Stimulated activated naive CD8-positive, alpha-beta T cell treated with anti-CD3 and anti-CD28 coated beads, Interleukin-15, Interleukin-2, amounts not matched to agents 100 ng/mL and 50 ng/mL, for 24 hours (primary cell): ENCODE measurements around the gene TACR1.
"Not testable (repeated sequence)": the region's sequence is repeated elsewhere in the genome, so short reads cannot be mapped to it uniquely, and the experiment has no call there.

Experiments used
- H3K27ac Mint-ChIP-seq: one replicate; pipeline ENCODE4 v1.8.0; 2021; ENCODE audit warnings: mild to moderate bottlenecking, mixed read lengths
- H3K27me3 Mint-ChIP-seq: one replicate; pipeline ENCODE4 v1.8.0; 2021; ENCODE audit warnings: mixed read lengths
- H3K36me3 Mint-ChIP-seq: one replicate; pipeline ENCODE4 v1.8.0; 2021; ENCODE audit warnings: low read depth, mixed read lengths
- H3K4me1 Mint-ChIP-seq: one replicate; pipeline ENCODE4 v1.8.0; 2021; ENCODE audit warnings: low read depth, mixed read lengths
- H3K4me3 Mint-ChIP-seq: one replicate; pipeline ENCODE4 v1.8.0; 2021; ENCODE audit warnings: mild to moderate bottlenecking, mixed read lengths
- H3K9me3 Mint-ChIP-seq: one replicate; pipeline ENCODE4 v1.8.0; 2021; ENCODE audit warnings: mixed read lengths

TACR1 gene

GRCh38 chr2:75199428-75200011, at the start of gene TACR1:
Gene TACR1, minus strand, starts transcription at chr2:75199520. Its CDS starts 586 bp downstream, at chr2:75198934.
- Mint-ChIP-seq H3K27me3 (peaks cover 57% of the 10 kb centered on the region), H3K4me1 (peaks cover 9% of the 10 kb centered on the region), H3K27ac (no peak within 1 kb of the TSS), H3K4me3 (peak within 1 kb of the TSS; percentile 67), H3K9me3 (no peaks in the 10 kb centered on the region), H3K36me3 (no peaks in the 10 kb centered on the region)

GRCh38 chr2:75248581-75248980, 49.3 kb upstream of the TACR1 start:
- not testable (repeated sequence) for H3K27me3 Mint-ChIP-seq, H3K4me1 Mint-ChIP-seq, H3K36me3 Mint-ChIP-seq, H3K27ac Mint-ChIP-seq, H3K4me3 Mint-ChIP-seq
- peaks cover 28% of the 10 kb centered on the region for H3K9me3 Mint-ChIP-seq

- H3K4me1 Mint-ChIP-seq, result no peaks in the 10 kb centered on the region
- no peaks in the 10 kb centered on the region for H3K27me3 Mint-ChIP-seq
- H3K27ac Mint-ChIP-seq, result no peak overlapping the region
- no peak overlapping the region for H3K4me3 Mint-ChIP-seq
- H3K36me3 Mint-ChIP-seq, result peaks cover 7% of the 10 kb centered on the region
- H3K9me3 Mint-ChIP-seq, result peaks cover 30% of the 10 kb centered on the region
Observed at GRCh38 chr2:75246441-75247167, 47.3 kb upstream of the TACR1 start.

GRCh38 chr2:75243219-75243618, 43.9 kb upstream of the TACR1 start:
- H3K27me3 Mint-ChIP-seq, result no peaks in the 10 kb centered on the region
- no peaks in the 10 kb centered on the region for H3K4me1 Mint-ChIP-seq
- H3K4me3 Mint-ChIP-seq, result no peak overlapping the region
- H3K36me3 Mint-ChIP-seq, result peaks cover 7% of the 10 kb centered on the region
- H3K9me3 Mint-ChIP-seq, result peaks cover 23% of the 10 kb centered on the region
- no peak overlapping the region for H3K27ac Mint-ChIP-seq

GRCh38 chr2:75241696-75242095, 42.4 kb upstream of the TACR1 start:
- no peak overlapping the region for H3K4me3 Mint-ChIP-seq
- no peaks in the 10 kb centered on the region for H3K27me3 Mint-ChIP-seq
- H3K36me3 Mint-ChIP-seq, result peaks cover 11% of the 10 kb centered on the region
- H3K9me3 Mint-ChIP-seq, result peaks cover 23% of the 10 kb centered on the region
- no peak overlapping the region for H3K27ac Mint-ChIP-seq
- no peaks in the 10 kb centered on the region for H3K4me1 Mint-ChIP-seq

GRCh38 chr2:75238670-75239330, 39.5 kb upstream of the TACR1 start:
- no peak overlapping the region for H3K4me3 Mint-ChIP-seq
- H3K4me1 Mint-ChIP-seq, result no peaks in the 10 kb centered on the region
- peaks cover 30% of the 10 kb centered on the region for H3K9me3 Mint-ChIP-seq
- H3K36me3 Mint-ChIP-seq, result peaks cover 15% of the 10 kb centered on the region
- no peak overlapping the region for H3K27ac Mint-ChIP-seq
- no peaks in the 10 kb centered on the region for H3K27me3 Mint-ChIP-seq

GRCh38 chr2:75237296-75237695, 38.0 kb upstream of the TACR1 start:
- Mint-ChIP-seq H3K27ac (no peak overlapping the region), H3K27me3 (no peaks in the 10 kb centered on the region), H3K4me3 (no peak overlapping the region), H3K4me1 (no peaks in the 10 kb centered on the region), H3K36me3 (peaks cover 10% of the 10 kb centered on the region), H3K9me3 (peaks cover 35% of the 10 kb centered on the region)

- H3K27ac Mint-ChIP-seq, result no peak overlapping the region
- no peak overlapping the region for H3K4me3 Mint-ChIP-seq
- peaks cover 27% of the 10 kb centered on the region for H3K9me3 Mint-ChIP-seq
- H3K36me3 Mint-ChIP-seq, result peaks cover 8% of the 10 kb centered on the region
- no peaks in the 10 kb centered on the region for H3K27me3 Mint-ChIP-seq
- H3K4me1 Mint-ChIP-seq, result no peaks in the 10 kb centered on the region
Observed at GRCh38 chr2:75233965-75234364, 34.6 kb upstream of the TACR1 start.

GRCh38 chr2:75226617-75227016, 27.3 kb upstream of the TACR1 start:
- Mint-ChIP-seq H3K4me3 (no peak overlapping the region), H3K27ac (no peak overlapping the region), H3K9me3 (no peaks in the 10 kb centered on the region), H3K36me3 (no peaks in the 10 kb centered on the region), H3K4me1 (no peaks in the 10 kb centered on the region), H3K27me3 (no peaks in the 10 kb centered on the region)

GRCh38 chr2:75226099-75226498, 26.8 kb upstream of the TACR1 start:
- Mint-ChIP-seq H3K4me1 (no peaks in the 10 kb centered on the region), H3K27me3 (no peaks in the 10 kb centered on the region), H3K27ac (no peak overlapping the region), H3K4me3 (no peak overlapping the region), H3K36me3 (no peaks in the 10 kb centered on the region), H3K9me3 (no peaks in the 10 kb centered on the region)

GRCh38 chr2:75224636-75225094, 25.3 kb upstream of the TACR1 start:
- no peaks in the 10 kb centered on the region for H3K27me3 Mint-ChIP-seq
- H3K4me3 Mint-ChIP-seq, result no peak overlapping the region
- no peak overlapping the region for H3K27ac Mint-ChIP-seq
- H3K9me3 Mint-ChIP-seq, result no peaks in the 10 kb centered on the region
- H3K36me3 Mint-ChIP-seq, result no peaks in the 10 kb centered on the region
- H3K4me1 Mint-ChIP-seq, result no peaks in the 10 kb centered on the region

- H3K27ac Mint-ChIP-seq, result no peak overlapping the region
Observed at GRCh38 chr2:75222527-75222926, 23.2 kb upstream of the TACR1 start.

GRCh38 chr2:75221862-75222261, 22.5 kb upstream of the TACR1 start:
- H3K27me3 Mint-ChIP-seq, result no peaks in the 10 kb centered on the region
- H3K36me3 Mint-ChIP-seq, result no peaks in the 10 kb centered on the region
- no peaks in the 10 kb centered on the region for H3K9me3 Mint-ChIP-seq
- H3K27ac Mint-ChIP-seq, result no peak overlapping the region
- no peaks in the 10 kb centered on the region for H3K4me1 Mint-ChIP-seq
- no peak overlapping the region for H3K4me3 Mint-ChIP-seq

More at GRCh38 chr2:75222527-75222926, 23.2 kb upstream of the TACR1 start:
- Mint-ChIP-seq H3K27me3 (no peaks in the 10 kb centered on the region), H3K9me3 (no peaks in the 10 kb centered on the region), H3K4me3 (no peak overlapping the region), H3K4me1 (no peaks in the 10 kb centered on the region), H3K36me3 (no peaks in the 10 kb centered on the region)

- H3K4me3 Mint-ChIP-seq, H3K27ac Mint-ChIP-seq, H3K4me1 Mint-ChIP-seq, H3K9me3 Mint-ChIP-seq, H3K27me3 Mint-ChIP-seq, H3K36me3 Mint-ChIP-seq: not testable (repeated sequence)
Observed at GRCh38 chr2:75219213-75219612, 19.9 kb upstream of the TACR1 start.

- Mint-ChIP-seq H3K4me1 (peaks cover 8% of the 10 kb centered on the region), H3K9me3 (peaks cover 12% of the 10 kb centered on the region), H3K36me3 (no peaks in the 10 kb centered on the region), H3K4me3 (no peak overlapping the region), H3K27ac (no peak overlapping the region), H3K27me3 (peaks cover 18% of the 10 kb centered on the region)
Observed at GRCh38 chr2:75211266-75211770, 12.0 kb upstream of the TACR1 start.
